Fibroblast of skin of left biceps (primary cell): ENCODE results near the gene CSNK1G1.
"Not testable (repeated sequence)": the region's sequence is repeated elsewhere in the genome, so short reads cannot be mapped to it uniquely, and the experiment has no call there.

Source experiments
- DNase-seq, 2 experiments: peaks; one replicate each; pipeline ENCODE4 v3.0.0-alpha.2; 2013; ENCODE audit warnings: low read depth in 2 of 2

CSNK1G1 gene

GRCh38 chr15:64245405-64245804 lies 110.6 kb downstream of the CSNK1G1 start:
- DNase-seq = no peak

DNA sequence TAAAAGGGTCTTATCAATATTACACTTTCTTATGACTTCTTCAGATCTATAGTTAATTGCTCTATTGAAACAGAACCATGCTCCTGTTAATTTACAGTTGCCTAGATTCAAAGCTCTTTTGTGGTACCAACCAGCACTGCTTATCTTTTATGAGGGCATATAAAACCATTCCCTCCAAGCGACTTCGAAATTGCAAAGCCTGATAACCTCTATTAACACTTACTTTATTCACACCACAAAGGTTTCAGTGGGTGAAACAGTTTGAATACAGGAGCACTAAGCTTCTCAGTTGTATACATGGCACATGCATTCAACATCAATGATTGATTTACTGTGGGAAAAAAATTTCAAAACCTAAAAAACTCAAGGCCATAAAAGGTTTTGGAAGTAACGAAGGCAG lies 118.3 kb downstream of the CSNK1G1 start:
- no peak for DNase-seq

DNA sequence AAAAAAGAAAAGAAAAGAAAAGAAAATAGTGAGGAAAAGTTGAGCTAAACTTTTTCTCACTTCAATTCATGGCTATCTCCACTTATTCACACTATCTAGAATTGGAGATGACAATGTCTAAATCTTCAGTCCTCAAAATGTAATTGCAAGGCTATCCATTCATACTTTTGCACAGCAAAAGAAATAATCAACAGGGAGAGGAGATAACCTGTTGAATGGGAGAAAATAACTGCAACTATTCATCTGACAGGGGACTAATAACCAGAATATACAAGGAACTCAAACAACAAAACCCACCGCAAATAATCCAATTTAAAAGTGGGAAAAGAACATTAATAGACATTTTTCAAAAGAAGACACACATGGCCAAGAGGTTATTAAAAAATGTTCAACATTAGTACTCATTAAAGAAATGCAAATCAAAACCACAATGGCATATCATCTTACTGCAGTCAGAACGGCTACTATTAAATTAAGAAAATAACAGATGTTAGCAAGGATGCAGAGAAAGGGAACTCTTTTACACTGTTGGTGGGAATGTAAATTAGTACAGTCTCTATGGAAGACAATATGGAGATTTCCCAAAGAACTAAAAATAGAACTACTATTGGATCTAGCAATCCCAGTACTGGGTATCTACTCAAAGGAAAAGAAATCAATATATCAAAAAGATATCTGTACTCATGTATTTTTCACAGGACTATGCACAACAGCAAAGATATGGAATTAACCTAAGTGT lies 119.6 kb downstream of the CSNK1G1 start:
- DNase-seq = no peak

- DNase-seq = no peak
Observed at GRCh38 chr15:64235552-64235951, 120.4 kb downstream of the CSNK1G1 start.

DNA sequence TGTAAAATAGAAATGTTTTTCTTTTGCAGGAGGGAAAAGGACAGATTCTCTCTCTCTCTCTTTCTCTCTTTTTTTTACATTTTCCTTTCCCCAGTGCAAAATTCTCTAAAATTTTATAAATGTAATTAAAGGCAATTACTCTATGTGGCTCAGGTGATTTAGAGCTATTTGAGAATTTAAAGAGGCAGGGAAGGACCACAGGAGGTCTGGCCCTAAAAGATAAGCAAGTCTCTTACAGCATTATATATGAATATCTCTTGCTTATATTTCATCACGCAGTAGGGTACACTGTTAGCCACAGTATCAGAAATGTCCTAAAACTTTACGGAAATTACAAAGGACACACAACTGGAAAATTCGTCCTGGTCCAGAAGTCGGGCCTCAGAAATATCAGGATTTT lies 122.7 kb downstream of the CSNK1G1 start:
- no peak for DNase-seq

GRCh38 chr15:64232400-64232799 lies 123.6 kb downstream of the CSNK1G1 start:
- DNase-seq = peak in 1 of 2 experiments; percentile 9

- DNase-seq = no peak
Observed at GRCh38 chr15:64229129-64229724, 126.7 kb downstream of the CSNK1G1 start.

DNA sequence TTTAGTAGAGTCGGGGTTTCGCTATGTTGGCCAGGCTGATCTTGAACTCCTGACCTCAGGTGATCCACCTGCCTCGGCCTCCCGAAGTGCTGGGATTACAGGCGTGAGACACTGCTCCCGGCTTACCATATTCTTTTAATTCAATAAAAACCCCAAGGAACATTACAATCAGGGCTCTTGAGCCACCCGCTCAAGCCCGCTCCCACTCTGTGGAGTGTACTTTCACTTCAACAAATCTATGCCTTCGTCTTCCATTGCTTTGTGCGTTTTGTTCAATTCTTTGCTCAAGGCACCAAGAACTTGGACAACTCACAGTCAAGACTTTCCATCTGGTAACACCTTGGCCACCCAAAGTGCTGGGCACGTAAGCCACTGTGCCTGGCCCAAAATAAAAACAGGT lies 130.2 kb downstream of the CSNK1G1 start:
- DNase-seq = no peak

DNA sequence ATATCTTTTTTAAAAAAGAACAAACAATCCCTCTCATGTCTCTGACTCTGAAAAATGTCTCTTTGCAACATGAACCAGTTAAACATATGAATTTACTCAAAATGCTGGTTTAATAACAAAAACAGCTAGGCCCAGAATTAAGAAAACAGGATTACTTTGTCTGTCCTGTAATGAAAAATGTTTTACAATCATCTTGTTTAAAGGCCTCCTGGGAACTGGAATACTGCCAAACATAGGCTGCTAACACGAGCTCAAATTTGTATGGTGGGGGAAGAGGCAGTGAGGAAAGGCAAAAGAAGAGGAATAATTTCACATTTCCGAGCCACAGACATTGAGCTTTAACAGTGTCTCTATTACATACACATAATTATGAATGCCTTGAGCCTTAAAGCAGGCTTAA lies 131.5 kb downstream of the CSNK1G1 start:
- peak; percentile 49 to 59 for DNase-seq

DNA sequence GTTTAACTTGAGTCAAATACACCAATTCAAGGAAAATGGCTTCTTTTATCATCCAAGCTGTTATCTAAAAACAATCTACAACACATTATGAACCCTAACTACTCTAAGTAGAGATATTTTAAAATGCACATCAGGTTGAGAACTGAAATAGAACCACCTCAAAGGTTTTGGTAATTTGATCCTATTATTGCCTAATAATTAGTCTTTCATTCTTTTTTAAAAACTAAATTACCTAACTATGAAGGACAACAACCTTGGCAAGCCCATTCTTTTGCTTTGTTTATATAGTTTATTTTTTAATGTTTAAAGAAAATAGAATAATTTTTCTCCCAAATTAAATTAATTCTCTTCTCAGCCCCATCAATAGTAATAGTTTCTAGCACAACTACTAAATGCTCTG lies 132.1 kb downstream of the CSNK1G1 start:
- DNase-seq = no peak

DNA sequence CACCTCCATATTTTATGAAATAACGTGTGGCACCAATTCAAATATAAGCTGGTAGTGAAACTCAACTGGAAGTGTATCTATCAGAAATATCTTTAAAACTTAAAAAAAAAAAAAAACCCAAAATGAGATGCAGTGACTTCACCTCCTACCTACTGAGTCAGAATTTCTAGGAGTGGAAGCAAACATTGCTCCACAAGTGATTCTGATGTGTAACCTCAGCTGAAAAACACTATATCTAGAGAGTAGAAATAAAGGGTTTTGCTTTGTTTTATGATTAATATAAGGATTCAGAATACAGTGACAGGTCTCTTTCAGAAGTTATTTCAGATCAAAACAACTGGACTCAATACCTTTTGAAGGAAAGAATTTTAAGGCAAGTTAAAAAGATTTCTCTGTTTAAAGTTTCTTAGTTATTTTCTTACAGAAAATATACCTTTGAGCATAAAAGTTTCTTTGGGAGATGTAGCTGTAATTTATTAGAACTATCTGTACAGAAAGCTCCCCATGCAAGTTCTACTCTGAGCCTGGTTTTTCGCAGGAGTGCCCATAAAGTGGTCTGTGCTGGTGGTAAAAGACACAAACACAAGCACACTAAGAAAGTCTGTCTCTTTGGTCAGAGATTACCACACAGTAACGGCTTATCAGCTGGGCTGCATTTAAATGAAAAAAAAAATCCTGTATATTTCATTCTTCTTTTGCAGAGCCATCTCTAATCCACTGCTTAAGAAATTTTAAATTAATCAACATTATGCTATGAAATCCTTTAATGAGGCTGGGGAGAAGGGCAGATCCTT lies 133.2 kb downstream of the CSNK1G1 start:
- DNase-seq = no peak

DNA sequence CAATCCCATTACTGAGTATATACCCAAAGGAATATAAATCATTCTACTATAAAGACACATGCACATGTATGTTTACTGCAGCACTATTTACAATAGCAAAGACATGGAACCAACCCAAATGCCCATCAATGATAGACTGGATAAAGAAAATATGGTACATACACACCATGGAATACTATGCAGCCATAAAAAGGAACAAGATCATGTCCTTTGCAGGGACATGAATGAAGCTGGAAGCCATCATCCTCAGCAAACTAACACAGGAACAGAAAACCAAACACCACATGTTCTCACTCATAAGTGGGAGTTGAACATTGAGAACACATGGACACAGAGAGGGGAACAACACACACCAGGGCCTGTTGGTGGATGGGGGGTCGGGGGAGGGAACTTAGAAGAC lies 134.1 kb downstream of the CSNK1G1 start:
- DNase-seq = not testable (repeated sequence)

DNA sequence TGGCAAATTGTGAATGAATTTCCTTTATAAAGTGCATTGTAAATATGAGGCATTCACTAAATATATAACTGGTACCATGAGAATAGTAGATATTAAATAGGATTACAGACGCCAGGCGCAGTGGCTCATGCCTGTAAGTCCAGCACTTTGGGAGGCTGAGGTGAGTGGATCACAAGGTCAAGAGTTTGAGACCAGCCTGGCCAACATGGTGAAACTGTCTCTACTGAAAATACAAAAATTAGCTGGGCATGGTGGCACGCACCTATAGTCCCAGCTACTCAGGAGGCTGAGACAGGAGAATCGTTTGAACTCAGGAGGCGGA lies 138.6 kb downstream of the CSNK1G1 start:
- not testable (repeated sequence) for DNase-seq

GRCh38 chr15:64216730-64217428 lies 139.1 kb downstream of the CSNK1G1 start:
- no peak for DNase-seq

DNA sequence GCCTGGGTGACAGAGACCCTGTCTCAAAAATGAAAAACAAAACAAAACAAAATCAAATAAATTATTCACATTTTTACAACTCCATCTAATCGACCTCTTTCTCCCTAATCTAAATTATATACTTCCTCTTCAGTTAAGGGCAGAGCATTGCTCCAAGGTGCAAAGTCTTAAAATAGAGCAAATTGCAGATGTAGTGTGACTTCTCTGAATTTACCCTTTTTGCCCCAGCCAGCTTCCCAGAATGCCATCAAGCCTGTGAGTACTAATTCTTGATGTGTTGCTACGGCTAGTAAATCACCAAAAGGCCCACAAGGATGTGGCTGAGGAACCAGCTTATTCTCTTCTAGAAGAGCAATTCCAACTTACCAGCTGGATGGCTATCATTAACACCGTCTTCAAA lies 139.8 kb downstream of the CSNK1G1 start:
- DNase-seq = no peak

GRCh38 chr15:64213646-64214045 lies 142.3 kb downstream of the CSNK1G1 start:
- DNase-seq = no peak

GRCh38 chr15:64211696-64212095 lies 144.3 kb downstream of the CSNK1G1 start:
- DNase-seq = no peak

- no peak for DNase-seq
Observed at GRCh38 chr15:64210371-64210770, 145.6 kb downstream of the CSNK1G1 start.

DNA sequence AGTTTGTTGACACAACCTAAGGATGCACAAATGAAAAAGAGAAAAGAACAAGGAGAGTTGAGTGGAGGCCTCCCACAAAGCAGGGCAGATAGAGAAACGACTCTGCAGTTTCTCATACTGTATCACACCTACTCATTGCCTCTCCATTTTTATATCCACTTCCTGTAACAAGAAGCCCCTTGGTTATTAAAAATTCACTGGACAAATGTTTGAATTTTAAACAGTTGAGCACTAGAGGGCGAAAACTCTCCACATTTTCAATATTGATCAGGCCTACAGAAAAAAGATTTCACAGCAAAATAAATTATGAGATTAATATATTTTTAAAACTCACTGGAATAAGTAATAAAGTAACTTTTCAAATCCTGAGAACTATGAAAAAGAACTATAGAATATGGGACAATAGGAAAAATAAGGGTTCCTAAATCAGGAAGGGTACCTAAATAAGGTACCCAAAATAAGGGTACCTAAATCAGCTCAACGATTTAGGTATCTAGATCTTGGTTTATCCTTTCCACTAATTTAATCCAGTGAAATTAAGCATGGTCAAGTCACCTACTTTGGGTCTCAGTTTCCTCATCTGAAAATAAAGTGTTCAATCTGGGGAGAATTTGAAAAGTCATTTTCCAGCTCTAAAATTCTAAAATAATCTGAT lies 146.2 kb downstream of the CSNK1G1 start:
- DNase-seq = no peak

GRCh38 chr15:64205202-64205601 lies 150.8 kb downstream of the CSNK1G1 start:
- DNase-seq = no peak

GRCh38 chr15:64197425-64197824 lies 158.5 kb downstream of the CSNK1G1 start:
- DNase-seq = peak in 1 of 2 experiments; percentile 24

DNA sequence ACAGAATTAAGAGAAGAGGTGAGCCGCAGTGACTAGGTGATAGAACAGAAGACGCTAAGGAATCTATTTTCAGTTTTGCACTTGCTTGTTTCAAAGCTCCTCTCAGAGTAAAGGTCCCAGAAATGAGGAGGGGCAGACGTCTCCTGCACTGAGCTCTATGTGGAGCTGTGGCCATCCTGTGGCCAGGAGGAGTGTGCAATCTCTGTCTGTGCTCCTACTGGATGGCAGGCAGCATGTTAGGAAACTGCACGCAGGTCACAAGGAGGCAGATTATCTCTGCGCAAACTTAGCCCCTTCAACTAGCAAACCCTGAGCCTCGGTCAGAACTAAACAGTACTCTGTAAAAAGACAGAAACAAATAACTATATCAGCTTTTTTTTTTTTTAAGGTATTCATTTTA lies 162.0 kb downstream of the CSNK1G1 start:
- no peak for DNase-seq
